OCI-LY1 (cell line): ENCODE data around the gene SSBP3.
A peak's percentile ranks its signal among the peaks of the same experiment; 100 is the strongest.

ENCODE experiments used
- H2AFZ ChIP-seq: fragments of 200-600 bp; sonication (generic), shearing (Covaris generic); 2 replicates; pipeline ENCODE4 v1.6.0; 2014; ENCODE audit warnings: antibody characterized with exemption, mild to moderate bottlenecking, low read length
- H3F3A ChIP-seq: fragments of 200-600 bp; sonication (generic), shearing (Covaris generic); 2 replicates; pipeline ENCODE4 v1.6.0; 2014; ENCODE audit warnings: mild to moderate bottlenecking, antibody characterized with exemption, low read length, moderate library complexity; ENCODE audit not compliant: insufficient read depth
- H3K27ac ChIP-seq: fragments of 200-600 bp; sonication (generic); 2 replicates; pipeline ENCODE4 v1.5.1; 2014; ENCODE audit warnings: low read length, mixed run types, mild to moderate bottlenecking, low read depth; ENCODE audit not compliant: poor library complexity, severe bottlenecking
- H3K27me3 ChIP-seq: fragments of 200-600 bp; sonication (generic); 2 replicates; pipeline ENCODE4 v1.6.0; 2014; ENCODE audit warnings: antibody characterized with exemption, mild to moderate bottlenecking, low read length, moderate library complexity; ENCODE audit not compliant: insufficient read depth
- H3K36me3 ChIP-seq: fragments of 200-600 bp; sonication (generic); 2 replicates; pipeline ENCODE4 v1.6.1; 2014; ENCODE audit warnings: mild to moderate bottlenecking, antibody characterized with exemption, low read length, moderate library complexity, mixed read lengths; ENCODE audit not compliant: insufficient read depth
- H3K4me1 ChIP-seq: fragments of 200-600 bp; sonication (generic); 2 replicates; pipeline ENCODE4 v1.5.1; 2014; ENCODE audit warnings: mild to moderate bottlenecking, low read length, moderate library complexity; ENCODE audit not compliant: insufficient read depth, severe bottlenecking
- H3K4me2 ChIP-seq: fragments of 200-600 bp; sonication (generic), shearing (Covaris generic); 2 replicates; pipeline ENCODE4 v1.6.1; 2014; ENCODE audit warnings: low read length
- H3K4me3 ChIP-seq: fragments of 200-600 bp; sonication (generic); 2 replicates; pipeline ENCODE4 v1.5.1; 2014; ENCODE audit warnings: low read length, low read depth, mild to moderate bottlenecking, mixed read lengths; ENCODE audit not compliant: poor library complexity, severe bottlenecking
- H3K79me2 ChIP-seq: fragments of 200-600 bp; shearing (Covaris generic); 2 replicates; pipeline ENCODE4 v1.6.1; 2016; ENCODE audit warnings: mixed run types, low read length, mixed read lengths; ENCODE audit not compliant: insufficient read depth
- H3K9ac ChIP-seq: fragments of 200-600 bp; sonication (generic), shearing (Covaris generic); 2 replicates; pipeline ENCODE4 v1.6.1; 2014; ENCODE audit warnings: mild to moderate bottlenecking, low read length, mixed read lengths
- H3K9me2 ChIP-seq: fragments of 200-600 bp; sonication (generic), shearing (Covaris generic); 2 replicates; pipeline ENCODE4 v1.6.1; 2014; ENCODE audit warnings: low read depth, mild to moderate bottlenecking, low read length, mixed read lengths
- H3K9me3 ChIP-seq: fragments of 200-600 bp; shearing (Covaris generic); 2 replicates; pipeline ENCODE4 v1.6.1; 2014; ENCODE audit warnings: low read length, mixed read lengths
- H4K20me1 ChIP-seq: fragments of 200-600 bp; sonication (generic), shearing (Covaris generic); 2 replicates; pipeline ENCODE4 v1.6.0; 2016; ENCODE audit warnings: mild to moderate bottlenecking, low read length; ENCODE audit not compliant: insufficient read depth
- CTCF ChIP-seq: fragments of 200-600 bp; sonication (generic), shearing (Covaris generic); IDR thresholded peaks from 2 replicates; pipeline ENCODE4 v1.5.1; 2017; ENCODE audit warnings: mild to moderate bottlenecking, antibody characterized with exemption, low read length, moderate library complexity, mixed read lengths
- EZH2 ChIP-seq: fragments of 200-600 bp; sonication (generic), shearing (Covaris generic); IDR thresholded peaks from 2 replicates; pipeline ENCODE4 v1.8.0; 2017; ENCODE audit warnings: borderline replicate concordance, mixed run types, mild to moderate bottlenecking, antibody characterized with exemption, low read length, moderate library complexity, mixed read lengths

Gene SSBP3

GRCh38 chr1:54404263-54404662, 1.9 kb downstream of the SSBP3 start:
- H3K79me2 ChIP-seq = no peaks in the 10 kb centered on the region
- H3K4me3 ChIP-seq = peak overlapping the region; percentile 68
- no peaks in the 10 kb centered on the region for H4K20me1 ChIP-seq
- TF ChIP-seq EZH2 = no peak
- TF ChIP-seq CTCF = no peak
- H3F3A ChIP-seq = no peaks in the 10 kb centered on the region
- H2AFZ ChIP-seq = no peak overlapping the region
- H3K9me2 ChIP-seq = no peaks in the 10 kb centered on the region
- no peak overlapping the region for H3K27ac ChIP-seq
- no peaks in the 10 kb centered on the region for H3K9me3 ChIP-seq
- peaks cover 41% of the 10 kb centered on the region for H3K4me1 ChIP-seq
- H3K4me2 ChIP-seq = peak overlapping the region; percentile 88; the same call in 1 of the 2 replicates
- H3K36me3 ChIP-seq = peaks cover 25% of the 10 kb centered on the region
- H3K9ac ChIP-seq = no peak overlapping the region
- H3K27me3 ChIP-seq = 0 out of 2 replicates have a peak, but pooled peaks cover 3% of the 10 kb centered on the region

GRCh38 chr1:54403808-54404261, 2.4 kb downstream of the SSBP3 start:
- no peak for TF ChIP-seq EZH2
- no peak for TF ChIP-seq CTCF
- Histone ChIP-seq H3K9me2 (no peaks in the 10 kb centered on the region), H4K20me1 (no peaks in the 10 kb centered on the region), H3K27ac (no peak overlapping the region), H2AFZ (no peak overlapping the region), H3K79me2 (no peaks in the 10 kb centered on the region), H3K4me2 (peak overlapping the region; percentile 88; the same call in 1 of the 2 replicates), H3K4me3 (peak overlapping the region; percentile 68), H3K36me3 (peaks cover 29% of the 10 kb centered on the region), H3K27me3 (0 out of 2 replicates have a peak, but pooled peaks cover 3% of the 10 kb centered on the region), H3F3A (no peaks in the 10 kb centered on the region), H3K9me3 (no peaks in the 10 kb centered on the region), H3K4me1 (peaks cover 37% of the 10 kb centered on the region), H3K9ac (no peak overlapping the region)

GRCh38 chr1:54403405-54403804, 2.8 kb downstream of the SSBP3 start:
- TF ChIP-seq CTCF = no peak
- TF ChIP-seq EZH2 = no peak
- Histone ChIP-seq H3K4me1 (peaks cover 33% of the 10 kb centered on the region), H3K27me3 (0 out of 2 replicates have a peak, but pooled peaks cover 3% of the 10 kb centered on the region), H3K4me3 (no peak overlapping the region), H3F3A (no peaks in the 10 kb centered on the region), H3K79me2 (no peaks in the 10 kb centered on the region), H3K9me2 (no peaks in the 10 kb centered on the region), H3K9me3 (no peaks in the 10 kb centered on the region), H3K27ac (no peak overlapping the region), H3K9ac (no peak overlapping the region), H3K4me2 (peak overlapping the region; percentile 88; the same call in 1 of the 2 replicates), H4K20me1 (no peaks in the 10 kb centered on the region), H3K36me3 (peaks cover 34% of the 10 kb centered on the region), H2AFZ (no peak overlapping the region)
